SIG-M5 treated with dmso at 0.1 percent for 504 hours (cell line): ENCODE results near the gene ACOT13.
"Not testable (repeated sequence)": the region's sequence is repeated elsewhere in the genome, so short reads cannot be mapped to it uniquely, and the experiment has no call there.

Source experiments
- DNase-seq: peaks from one replicate; lab custom pipeline; 2025; ENCODE audit not compliant: unreplicated experiment; lab: John Stamatoyannopoulos, UW

Gene ACOT13

DNA sequence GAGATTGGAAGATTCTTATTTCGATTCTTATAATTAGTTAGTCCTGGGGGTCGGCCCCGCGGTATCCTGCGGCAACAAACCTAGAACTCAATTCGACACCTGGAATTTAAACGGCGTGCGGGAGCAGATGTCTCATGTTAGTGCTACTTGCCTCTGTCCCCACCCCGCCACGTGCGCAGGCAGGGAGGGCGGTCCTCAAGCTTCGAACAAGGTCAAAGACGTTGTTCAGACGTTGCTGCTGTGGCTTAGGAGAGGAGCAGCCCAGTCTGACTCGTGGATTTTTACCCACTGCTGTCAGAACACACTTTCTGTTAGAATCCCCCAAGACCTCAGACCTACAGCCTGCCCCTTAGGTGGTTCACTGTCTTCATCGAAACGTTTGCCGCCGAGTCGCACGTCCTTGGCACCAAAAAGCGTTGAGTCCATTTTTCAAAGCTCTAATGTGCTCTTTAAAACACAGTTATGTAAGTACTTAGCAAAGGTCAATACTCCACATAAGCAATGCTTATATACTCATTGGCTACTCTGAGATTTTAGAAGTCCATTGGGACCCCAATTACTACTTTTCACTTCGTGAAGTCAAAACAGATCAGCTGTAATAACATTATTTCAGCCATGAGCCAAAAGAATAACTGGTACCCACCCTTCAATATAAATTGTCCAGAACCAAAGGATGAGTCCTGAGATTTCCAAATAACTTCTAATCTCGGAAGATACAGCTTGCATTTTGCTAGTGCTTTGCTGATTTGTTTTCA, 54.8 kb downstream of the ACOT13 start:
- no peak for DNase-seq

DNA sequence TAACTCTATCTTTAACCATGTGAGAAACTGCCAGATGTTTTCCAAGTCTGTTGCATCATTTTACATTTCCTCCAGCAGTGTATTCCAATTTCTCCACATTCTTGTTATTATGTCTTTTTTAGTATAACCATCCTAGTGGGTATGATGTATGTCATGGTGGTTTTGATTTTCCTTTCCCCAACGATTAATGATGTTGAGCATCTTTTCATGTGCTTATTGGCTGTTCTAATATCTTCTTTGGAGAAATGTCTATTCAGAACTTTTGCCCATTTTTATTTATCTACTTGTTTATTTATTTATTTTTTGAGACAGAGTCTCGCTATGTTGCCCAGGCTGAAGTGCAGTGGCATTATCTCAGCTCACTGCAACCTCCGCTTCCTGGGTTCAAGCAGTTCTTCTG, 56.4 kb downstream of the ACOT13 start:
- DNase-seq = no peak

DNA sequence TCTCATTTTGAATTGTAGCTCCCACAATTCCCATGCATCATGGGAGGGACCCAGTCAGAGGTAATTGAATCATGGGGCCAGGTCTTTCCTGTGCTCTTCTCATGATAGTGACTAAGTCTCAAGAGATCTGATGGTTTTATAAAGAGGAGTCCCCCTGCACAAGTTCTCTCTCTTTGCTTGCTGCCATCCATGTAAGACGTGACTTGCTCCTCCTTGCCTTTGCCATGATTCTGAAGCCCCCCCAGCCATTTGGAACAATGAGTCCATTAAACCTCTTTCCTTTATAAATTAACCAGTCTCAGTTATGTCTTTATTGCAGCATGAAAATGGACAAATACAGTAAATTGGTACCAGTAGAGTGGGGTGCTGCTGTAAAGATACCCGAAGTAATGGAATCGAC, 63.8 kb downstream of the ACOT13 start:
- DNase-seq = not testable (repeated sequence)

DNA sequence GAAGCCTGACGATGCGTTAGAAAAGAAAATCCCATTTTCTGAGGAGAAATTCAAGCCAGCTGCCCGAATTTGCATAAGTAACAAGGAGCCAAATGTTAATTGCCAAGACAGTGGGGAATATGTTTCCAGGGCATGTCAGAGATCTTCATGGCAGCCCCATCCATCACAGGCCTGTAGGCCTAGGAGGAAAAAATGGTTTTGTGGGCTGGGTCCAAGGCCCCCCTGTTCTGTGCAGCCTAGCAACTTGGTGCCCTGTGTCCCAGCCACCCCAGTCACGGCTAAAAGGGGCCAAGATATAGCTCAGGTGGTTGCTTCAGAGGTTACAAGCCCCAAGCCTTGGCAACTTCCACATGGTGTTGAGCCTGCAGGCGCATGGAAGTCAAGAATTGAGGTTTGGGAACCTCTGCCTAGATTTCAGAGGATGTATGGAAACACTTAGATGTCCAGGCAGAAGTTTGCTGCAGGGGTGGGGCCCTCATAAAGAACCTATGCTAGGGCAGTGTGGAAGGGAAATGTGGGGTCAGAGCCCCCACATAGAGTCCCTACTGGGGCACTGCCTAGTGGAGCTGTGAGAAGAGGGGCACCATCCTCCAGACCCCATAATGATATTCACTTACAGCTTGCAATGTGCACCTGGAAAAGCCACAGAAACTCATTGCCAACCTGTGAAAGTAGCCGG, 64.7 kb downstream of the ACOT13 start:
- DNase-seq = not testable (repeated sequence)

DNA sequence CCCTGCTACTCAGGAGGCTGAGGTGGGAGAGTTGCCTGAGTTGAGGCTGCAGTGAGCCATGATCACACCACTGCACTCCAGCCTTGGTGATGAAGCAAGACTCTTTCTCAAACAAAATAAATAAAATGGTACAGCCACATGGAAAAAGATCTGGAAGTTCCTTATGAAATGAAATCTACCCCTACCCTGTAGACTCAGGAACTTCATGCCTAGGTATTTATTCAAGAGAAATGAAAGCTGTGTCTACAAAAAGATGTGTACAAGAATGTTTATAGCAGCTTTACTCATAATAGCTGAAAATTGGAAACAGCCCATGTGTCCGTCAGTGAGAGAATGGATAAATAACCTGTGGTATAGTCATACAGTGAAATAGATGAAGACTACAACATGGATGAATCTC, 67.3 kb downstream of the ACOT13 start:
- no peak for DNase-seq

DNA sequence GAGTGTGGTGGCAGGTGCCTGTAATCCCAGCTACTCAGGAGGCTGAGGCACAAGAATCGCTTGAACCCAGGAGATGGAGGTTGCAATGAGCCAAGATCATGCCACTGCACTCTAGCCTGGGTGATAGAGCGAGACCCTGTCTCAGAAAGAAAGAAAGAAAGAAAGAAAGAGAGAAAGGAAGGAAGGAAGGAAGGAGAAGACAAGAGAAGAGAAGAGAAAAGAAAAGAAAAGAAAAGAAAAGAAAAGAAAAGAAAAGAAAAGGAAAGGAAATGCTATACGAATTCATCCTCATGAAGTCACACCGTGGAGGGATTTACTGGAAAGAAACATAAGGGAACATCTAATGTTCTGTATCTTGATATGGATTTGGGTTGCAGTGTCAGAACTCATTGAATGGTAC, 67.8 kb downstream of the ACOT13 start:
- DNase-seq = not testable (repeated sequence)

DNA sequence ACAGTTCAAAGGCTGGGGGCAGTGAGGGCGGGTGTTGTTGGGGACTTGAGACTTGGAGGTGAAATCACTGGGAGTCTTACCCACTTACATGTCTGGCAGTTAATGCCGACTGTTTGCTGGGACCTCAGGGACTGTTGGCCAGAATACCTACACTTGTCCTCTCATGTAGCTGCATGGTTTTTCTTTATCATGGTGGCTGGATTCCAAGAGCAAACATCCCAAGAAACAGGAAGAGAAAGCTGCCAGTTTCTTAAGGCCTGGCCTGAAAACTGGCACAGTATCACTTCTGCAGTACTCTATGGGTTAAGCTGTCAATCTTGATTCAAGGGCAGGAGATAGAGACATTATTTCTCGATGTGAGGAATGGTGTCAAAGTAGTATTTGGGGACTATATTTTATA, 71.9 kb downstream of the ACOT13 start:
- no peak for DNase-seq

DNA sequence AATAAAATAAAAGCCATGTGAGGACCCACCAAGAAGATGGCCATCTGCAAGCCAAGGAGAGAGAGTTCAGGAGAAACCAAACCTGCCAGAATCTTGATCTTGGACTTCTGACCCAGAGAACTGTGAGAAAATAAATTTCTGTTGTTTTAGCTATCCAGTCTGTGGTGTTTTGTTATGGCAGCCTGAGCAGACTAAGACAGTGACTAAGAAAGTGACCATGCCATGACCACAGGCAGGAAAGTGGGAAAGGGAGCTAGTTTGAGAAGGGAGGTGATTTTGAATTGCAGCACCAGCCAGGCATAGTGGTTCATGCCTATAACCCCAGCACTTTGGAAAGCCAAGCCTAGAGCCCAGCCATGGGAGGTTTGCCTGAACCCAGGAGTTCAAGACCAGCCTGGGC, 74.0 kb downstream of the ACOT13 start:
- DNase-seq = no peak

DNA sequence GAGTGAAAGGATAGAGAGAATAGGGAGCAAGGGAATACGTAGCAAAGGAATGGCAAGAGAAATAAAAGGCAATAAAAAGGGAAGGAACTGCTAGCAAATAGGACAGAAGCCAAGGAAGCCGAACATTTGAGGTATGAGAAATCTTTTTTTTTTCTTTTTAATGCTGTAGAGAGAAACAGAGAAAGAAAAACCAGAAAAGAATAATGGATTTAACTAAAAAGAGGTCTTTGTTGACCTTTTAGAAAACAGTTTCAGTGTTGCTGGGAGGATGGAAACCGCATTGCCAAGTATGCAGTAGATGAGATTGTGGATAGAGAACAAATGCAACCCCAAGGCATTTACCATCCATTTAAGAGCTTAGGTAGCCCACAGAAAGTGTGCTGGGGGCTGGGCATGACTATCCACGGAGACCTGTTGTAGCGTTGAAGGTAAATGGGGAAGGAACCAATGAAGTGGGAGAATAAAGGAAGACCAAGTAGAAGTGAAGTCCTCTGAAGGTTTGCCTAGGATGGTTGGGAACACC, 75.4 kb downstream of the ACOT13 start:
- no peak for DNase-seq

DNA sequence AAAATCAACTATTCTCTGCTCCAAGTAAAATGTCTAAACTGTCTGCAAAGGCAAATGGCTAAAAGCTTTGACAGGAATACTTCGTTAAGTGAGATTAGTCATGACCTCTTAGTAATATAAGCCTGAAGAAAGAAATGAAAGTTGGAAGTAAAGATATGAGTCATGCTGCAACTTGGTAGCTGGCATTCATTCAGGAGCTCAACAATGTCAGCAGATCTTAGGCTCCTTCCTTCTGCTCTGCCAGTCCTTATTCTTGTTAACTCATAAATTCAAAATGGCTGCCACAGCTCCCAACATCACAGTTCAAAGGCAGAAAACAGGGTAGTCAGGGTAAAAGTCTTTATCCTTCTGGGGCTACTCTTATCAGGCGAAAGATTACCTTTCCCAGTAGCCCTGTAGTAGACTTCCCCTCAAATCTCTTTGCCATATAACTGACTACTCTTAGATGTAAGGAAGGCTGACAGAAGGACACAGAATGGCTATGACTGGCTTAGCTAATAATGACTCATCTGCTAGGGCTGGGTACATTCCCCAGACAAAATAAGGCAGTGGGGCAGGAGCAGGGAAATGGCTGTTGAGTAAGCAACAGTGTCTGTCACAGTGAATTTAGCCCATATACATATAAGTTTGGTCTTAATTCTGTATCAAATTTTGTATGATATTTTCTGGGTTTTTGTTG, 76.5 kb downstream of the ACOT13 start:
- peak; percentile 88 for DNase-seq

DNA sequence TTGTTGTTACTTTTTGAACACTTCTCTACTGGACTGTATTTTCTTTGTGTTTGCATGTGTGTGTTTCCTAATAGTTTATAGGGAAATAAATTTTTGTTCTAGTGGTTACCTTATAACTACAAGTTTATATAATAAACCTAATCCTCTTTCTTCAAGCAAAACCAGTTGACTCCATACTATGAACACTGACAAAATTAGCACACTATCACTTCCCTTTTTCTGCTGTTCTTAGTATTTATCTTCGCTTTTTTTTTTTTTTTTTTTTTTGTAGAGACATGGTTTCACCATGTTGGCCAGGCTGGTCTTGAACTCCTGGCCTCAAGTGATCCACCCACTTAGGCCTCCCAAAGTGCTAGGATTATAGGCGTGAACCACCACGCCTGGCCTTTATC, 77.1 kb downstream of the ACOT13 start:
- DNase-seq = peak; percentile 85

DNA sequence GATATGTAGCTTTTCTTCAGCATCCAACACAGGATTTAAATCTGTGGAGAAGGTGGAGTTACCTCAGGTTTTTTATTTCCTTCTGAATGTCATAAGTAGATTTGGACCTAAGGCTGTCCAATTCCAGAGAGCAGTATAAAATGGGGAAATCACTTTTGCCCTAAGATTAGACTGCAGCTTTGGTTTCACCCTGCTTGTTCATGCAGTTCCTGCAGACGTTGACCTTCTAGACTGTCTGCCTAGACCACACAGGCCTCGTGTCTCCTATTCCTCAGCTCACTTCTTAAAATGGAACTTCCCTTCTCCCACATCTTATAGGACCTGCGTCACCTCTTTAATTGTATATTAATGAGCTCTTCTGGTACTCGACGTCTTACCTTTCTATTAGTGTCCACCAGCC, 78.0 kb downstream of the ACOT13 start:
- peak; percentile 16 for DNase-seq

DNA sequence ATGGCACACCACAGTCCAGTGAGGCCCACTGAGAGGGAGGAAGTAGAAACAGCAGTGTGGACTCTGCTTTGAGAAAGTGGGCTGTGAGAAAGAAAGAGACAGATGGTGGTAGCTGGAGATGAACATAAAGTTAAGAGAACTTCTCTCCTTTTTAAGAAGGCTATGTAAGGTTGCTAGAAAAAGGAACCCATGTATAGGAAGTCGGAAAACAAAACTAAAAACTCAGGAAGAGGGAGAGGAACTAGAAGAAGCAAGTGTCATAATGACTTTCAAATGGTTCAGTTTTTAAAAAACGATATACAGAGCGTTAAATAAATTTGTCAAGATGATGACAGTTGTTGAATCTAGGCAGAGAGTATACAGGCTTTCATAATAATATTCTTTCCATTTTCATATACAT, 82.4 kb downstream of the ACOT13 start:
- peak; percentile 52 for DNase-seq

DNA sequence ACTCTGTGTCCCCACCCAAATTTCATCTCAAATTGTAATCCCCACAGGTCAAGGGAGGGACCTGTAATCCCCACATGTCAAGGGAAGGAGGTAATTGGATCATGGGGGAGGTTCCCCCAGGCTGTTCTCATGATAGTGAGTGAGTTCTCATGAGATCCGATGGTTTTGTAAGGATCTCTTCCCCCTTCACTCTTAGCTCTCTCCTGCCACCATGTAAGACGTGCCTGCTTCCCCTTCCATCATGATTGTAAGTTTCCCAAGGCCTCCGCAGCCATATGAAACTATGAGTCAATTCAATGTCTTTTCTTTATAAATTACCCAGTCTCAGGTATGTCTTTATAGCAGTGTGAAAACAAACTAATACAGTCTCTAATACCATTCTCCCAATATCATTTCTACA, 84.0 kb downstream of the ACOT13 start:
- not testable (repeated sequence) for DNase-seq

DNA sequence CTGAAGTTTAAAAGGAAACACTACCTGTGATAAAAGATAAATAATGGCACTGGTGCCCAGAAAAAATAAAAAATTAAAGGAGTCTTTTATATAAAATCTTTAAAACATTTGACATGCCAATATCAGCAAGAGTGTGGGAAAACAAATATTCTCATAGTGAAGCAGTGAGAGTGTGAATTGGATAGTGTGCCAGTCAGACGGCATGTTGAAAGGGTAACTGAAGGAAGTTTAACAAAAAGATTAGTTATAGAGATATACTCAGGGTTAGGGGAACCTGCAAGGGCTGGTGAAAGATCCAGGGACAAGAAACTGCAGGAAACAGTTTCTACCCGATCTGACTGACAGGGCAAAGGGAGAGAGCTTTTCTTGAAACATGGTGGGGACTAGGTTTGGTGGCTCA, 85.6 kb downstream of the ACOT13 start:
- no peak for DNase-seq

DNA sequence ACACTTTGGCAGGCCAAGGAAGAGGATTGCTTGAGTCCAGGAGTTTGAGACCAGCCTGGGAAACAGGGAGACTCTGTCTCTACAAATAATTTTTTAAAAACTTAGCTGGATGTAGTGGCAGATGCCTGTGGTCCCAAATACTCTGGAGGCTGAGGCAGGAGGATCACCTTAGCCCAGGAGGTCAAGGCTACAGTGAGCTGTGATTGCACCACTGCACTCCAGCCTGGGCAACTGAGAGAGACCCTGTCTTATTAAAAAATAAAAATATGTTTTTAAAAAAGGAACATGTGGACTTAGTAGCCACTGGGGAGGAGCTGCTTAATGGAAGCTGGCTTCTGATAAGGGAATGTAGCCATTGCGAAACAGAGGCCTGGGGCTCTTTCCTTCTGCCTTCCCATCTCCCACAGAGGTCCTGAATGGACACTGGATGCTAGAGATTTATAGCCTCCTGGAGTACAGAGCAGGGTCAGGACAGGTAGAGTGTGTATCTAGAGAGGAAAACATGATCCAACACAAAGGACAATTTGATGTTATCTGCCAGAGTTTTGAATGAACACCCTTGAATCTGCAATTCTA, 86.1 kb downstream of the ACOT13 start:
- no peak for DNase-seq

DNA sequence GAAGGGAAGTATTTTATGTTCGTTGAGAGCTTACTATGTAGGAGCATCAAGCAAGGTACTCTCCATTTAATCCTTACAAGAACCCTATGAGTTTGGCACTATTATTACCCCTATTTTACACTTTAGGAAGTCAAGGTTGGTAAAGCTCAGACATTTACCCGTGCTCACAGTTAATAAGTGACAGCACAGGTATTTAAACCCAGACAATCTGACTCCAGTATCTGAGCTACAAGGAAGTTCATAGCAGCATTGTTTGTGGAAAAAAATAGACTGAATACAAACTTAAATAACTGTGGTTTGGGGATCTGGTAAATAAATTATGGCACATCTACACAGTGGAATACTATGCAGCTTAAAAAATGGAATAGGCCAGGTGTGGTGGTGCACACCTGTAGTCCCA, 86.7 kb downstream of the ACOT13 start:
- DNase-seq = no peak

DNA sequence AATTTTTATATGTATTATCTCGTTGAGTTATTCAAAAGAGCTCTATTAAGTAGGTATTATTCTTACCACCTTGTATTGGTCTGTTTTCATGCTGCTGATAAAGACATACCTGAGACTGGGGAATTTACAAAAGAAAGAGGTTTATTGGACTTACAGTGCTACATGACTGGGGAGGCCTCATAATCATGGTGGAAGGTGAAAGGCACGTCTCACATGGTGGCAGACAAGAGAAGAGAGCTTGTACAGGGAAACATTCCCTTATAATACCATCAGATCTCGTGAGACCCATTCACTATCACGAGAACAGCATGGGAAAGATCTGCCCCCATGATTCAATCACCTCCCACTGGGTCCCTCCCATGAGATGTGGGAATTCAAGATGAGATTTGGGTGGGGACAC, 87.5 kb downstream of the ACOT13 start:
- DNase-seq = not testable (repeated sequence)
